RWPE1 (cell line): ENCODE measurements around the gene SEMA6D.
A peak's percentile ranks its signal among the peaks of the same experiment; 100 is the strongest.

ENCODE experiments used
- CTCF ChIA-PET: fragments of 350-600 bp; sonication (Branson Sonifier 250); formaldehyde crosslinking; extraction: SDS; loops from one replicate; lab custom pipeline; 2021; lab: Yijun Ruan, JAX
- POLR2A ChIA-PET: fragments of 400-600 bp; formaldehyde crosslinking; extraction: SDS; loops from one replicate; lab custom pipeline; 2020; ENCODE audit warnings: antibody characterized with exemption; ENCODE audit not compliant: low non-redundant PET; lab: Yijun Ruan, JAX
- DNase-seq: peaks from one replicate; pipeline ENCODE4 v3.0.0; 2012; ENCODE audit warnings: low spot score
- H3K27ac ChIP-seq: fragments of 450-650 bp; 2 replicates; pipeline ENCODE4 v1.5.1; 2017
- TF ChIP-seq, protein P1 (sequence below): fragments of 450-650 bp; conservative IDR thresholded peaks from 2 replicates; pipeline ENCODE4 v1.5.1; 2017; ENCODE audit warnings: low read depth, mild to moderate bottlenecking

SEMA6D gene

DNA sequence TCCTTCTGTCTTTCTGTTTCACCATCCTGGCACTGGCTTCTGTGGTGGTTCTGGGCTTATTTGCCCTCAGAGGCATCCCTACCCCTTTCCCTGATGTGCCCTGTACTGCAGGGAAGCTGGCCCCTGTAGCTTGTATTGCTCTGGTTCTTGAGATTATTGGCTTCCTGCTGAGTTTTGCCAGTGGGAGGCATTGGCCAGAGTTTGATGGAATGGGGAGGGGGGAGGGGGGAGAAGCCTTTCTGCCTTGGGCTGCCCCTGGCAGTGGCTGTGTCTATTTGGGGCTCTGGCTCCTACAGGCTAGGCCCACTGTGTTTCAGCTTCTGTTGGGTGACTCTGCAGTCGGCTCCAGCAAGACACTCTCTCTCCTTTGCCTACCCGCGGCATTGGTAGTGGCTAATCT is 41.6 kb upstream of the SEMA6D start:
- CTCF ChIA-PET = interaction anchor here (0.6 kb wide), 2 partner anchors 42 to 1832 kb away, joined by 3 to 4 read pairs; partner anchors contain the start of gene SEMA6D
- TF ChIP-seq, protein P1, sequence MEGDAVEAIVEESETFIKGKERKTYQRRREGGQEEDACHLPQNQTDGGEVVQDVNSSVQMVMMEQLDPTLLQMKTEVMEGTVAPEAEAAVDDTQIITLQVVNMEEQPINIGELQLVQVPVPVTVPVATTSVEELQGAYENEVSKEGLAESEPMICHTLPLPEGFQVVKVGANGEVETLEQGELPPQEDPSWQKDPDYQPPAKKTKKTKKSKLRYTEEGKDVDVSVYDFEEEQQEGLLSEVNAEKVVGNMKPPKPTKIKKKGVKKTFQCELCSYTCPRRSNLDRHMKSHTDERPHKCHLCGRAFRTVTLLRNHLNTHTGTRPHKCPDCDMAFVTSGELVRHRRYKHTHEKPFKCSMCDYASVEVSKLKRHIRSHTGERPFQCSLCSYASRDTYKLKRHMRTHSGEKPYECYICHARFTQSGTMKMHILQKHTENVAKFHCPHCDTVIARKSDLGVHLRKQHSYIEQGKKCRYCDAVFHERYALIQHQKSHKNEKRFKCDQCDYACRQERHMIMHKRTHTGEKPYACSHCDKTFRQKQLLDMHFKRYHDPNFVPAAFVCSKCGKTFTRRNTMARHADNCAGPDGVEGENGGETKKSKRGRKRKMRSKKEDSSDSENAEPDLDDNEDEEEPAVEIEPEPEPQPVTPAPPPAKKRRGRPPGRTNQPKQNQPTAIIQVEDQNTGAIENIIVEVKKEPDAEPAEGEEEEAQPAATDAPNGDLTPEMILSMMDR = no peak
- POLR2A ChIA-PET = no interaction called here
- DNase-seq = no peak
- no peak overlapping the region for H3K27ac ChIP-seq

GRCh38 chr15:47678040-47678439 is 39.3 kb upstream of the SEMA6D start:
- TF ChIP-seq, protein P1 = no peak
- POLR2A ChIA-PET = no interaction called here
- no peak for DNase-seq
- CTCF ChIA-PET = interaction anchor here (1.2 kb wide), 1 partner anchor 13 kb away, joined by 3 read pairs; no protein-coding TSS in a partner anchor
- no peak overlapping the region for H3K27ac ChIP-seq

- TF ChIP-seq, protein P1 = no peak
- H3K27ac ChIP-seq = no peak overlapping the region
- ChIA-PET CTCF (no interaction called here), POLR2A (no interaction called here)
- no peak for DNase-seq
These were observed 34.6 kb upstream of the SEMA6D start for GRCh38 chr15:47682661-47683060.

- CTCF ChIA-PET = no interaction called here
- no peak overlapping the region for H3K27ac ChIP-seq
- TF ChIP-seq, protein P1 = no peak
- DNase-seq = peak; percentile 70
- POLR2A ChIA-PET = no interaction called here
These were observed 32.0 kb upstream of the SEMA6D start for GRCh38 chr15:47685141-47685870.

GRCh38 chr15:47688573-47689086 is 28.7 kb upstream of the SEMA6D start:
- H3K27ac ChIP-seq = no peak overlapping the region
- TF ChIP-seq, protein P1 = no peak
- ChIA-PET CTCF (no interaction called here), POLR2A (no interaction called here)
- peak; percentile 62 for DNase-seq

DNA sequence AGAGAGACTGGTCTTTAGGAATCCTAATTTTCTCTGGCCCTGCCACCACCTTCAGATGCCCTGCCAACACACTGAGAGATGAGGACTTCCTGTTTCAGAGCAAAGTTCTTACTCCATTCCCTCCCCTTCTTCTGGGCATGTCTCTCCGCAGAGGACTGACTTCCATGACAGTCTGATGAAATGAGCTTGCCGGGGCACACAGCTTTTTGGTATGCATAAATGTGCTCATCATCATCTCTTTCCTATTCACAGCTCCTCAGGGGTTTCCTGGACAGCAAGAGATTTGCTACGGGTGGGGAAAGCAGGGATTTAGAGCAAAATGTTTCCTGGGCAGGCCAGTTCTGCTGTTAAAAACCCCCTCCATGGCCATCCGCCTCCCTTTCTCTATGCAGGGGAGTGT is 27.6 kb upstream of the SEMA6D start:
- no peak overlapping the region for H3K27ac ChIP-seq
- POLR2A ChIA-PET = no interaction called here
- TF ChIP-seq, protein P1 = no peak
- no peak for DNase-seq
- CTCF ChIA-PET = interaction anchor here (0.6 to 0.7 kb wide), 3 partner anchors 28 to 176 kb away, joined by 3 to 4 read pairs (median 3); no protein-coding TSS in a partner anchor
